GM12878 (cell line): ENCODE results near the gene THBS1. TPM values are rescaled to one million over a fixed set of nuclear protein-coding genes. Genes with fewer than 3 reads are reported as not detected.

Experiments used
- ATAC-seq: fragments of 200-7000 bp; cut with Tn5 transposase; 3 replicates; pipeline ENCODE4 v1.9.1; 2020; ENCODE audit warnings: mild to moderate bottlenecking, moderate library complexity
- BruUV-seq: library from RNA; stranded (reverse); fragments of 400-500 nt; replicated peaks from 2 replicates; lab custom pipeline; 2021; lab: Mats Ljungman, UMichigan
- CTCF ChIA-PET: fragments of 300-600 bp; sonication (Branson Sonifier 250); formaldehyde crosslinking; extraction: SDS; loops from one replicate; lab custom pipeline; 2021; ENCODE audit warnings: inconsistent platforms; lab: Yijun Ruan, JAX
- POLR2A ChIA-PET: fragments of 350-600 bp; formaldehyde crosslinking; extraction: SDS; loops from one replicate; lab custom pipeline; 2021; ENCODE audit warnings: inconsistent platforms; lab: Charles Lee
- RAD21 ChIA-PET: fragments of 300-600 bp; sonication (Branson Sonifier 250); formaldehyde crosslinking; loops from one replicate; lab custom pipeline; 2023; ENCODE audit warnings: antibody characterized with exemption; ENCODE audit not compliant: unreplicated experiment; lab: Charles Lee
- SMC1A ChIA-PET: fragments of 300-600 bp; sonication (Branson Sonifier 250); formaldehyde crosslinking; loops from one replicate; lab custom pipeline; 2023; ENCODE audit not compliant: unreplicated experiment, uncharacterized antibody; lab: Charles Lee
- DNase-seq: peaks from one replicate; pipeline ENCODE4 v3.0.0-alpha.2; 2011; ENCODE audit warnings: low read depth, low spot score
- FAIRE-seq: peaks from 3 replicates; lab custom pipeline; 2011; peaks lifted over from hg19 to GRCh38; lab: Jason Lieb, UNC
- H2AFZ ChIP-seq: 2 replicates; pipeline ENCODE4 v1.6.0; 2011; ENCODE audit warnings: low read depth, low read length, control low read depth; ENCODE audit not compliant: control insufficient read depth
- H3K27ac ChIP-seq: 2 replicates; pipeline ENCODE4 v1.5.1; 2011; ENCODE audit warnings: control low read depth; ENCODE audit not compliant: control insufficient read depth, insufficient read depth
- H3K27me3 ChIP-seq, 2 experiments: replicated peaks in 1 of 2; 2 replicates each; pipeline versions ENCODE4 v1.6.0 to v1.6.1; 2011; ENCODE audit warnings: low read length in 1 of 2; ENCODE audit not compliant: control insufficient read depth in 2 of 2, insufficient read depth in 2 of 2
- H3K36me3 ChIP-seq, 2 experiments: 2 replicates each; pipeline ENCODE4 v1.5.1; 2011; ENCODE audit warnings: low read length in 1 of 2; ENCODE audit not compliant: control insufficient read depth in 2 of 2, insufficient read depth in 2 of 2
- H3K4me1 ChIP-seq: 2 replicates; pipeline ENCODE4 v1.6.1; 2011; ENCODE audit warnings: mild to moderate bottlenecking, low read length, moderate library complexity, mixed read lengths; ENCODE audit not compliant: control insufficient read depth, insufficient read depth
- H3K4me2 ChIP-seq: 2 replicates; pipeline ENCODE4 v1.6.0; 2011; ENCODE audit warnings: control low read depth; ENCODE audit not compliant: control insufficient read depth, insufficient read depth
- H3K4me3 ChIP-seq: fragments of 200-600 bp; sonication (generic); 2 replicates; pipeline ENCODE4 v1.5.1; 2016
- H3K79me2 ChIP-seq: 2 replicates; pipeline ENCODE4 v1.6.0; 2011; ENCODE audit warnings: low read length; ENCODE audit not compliant: control insufficient read depth, insufficient read depth
- H3K9ac ChIP-seq: 2 replicates; pipeline ENCODE4 v1.8.0; 2011; ENCODE audit warnings: low read length, control low read depth, mixed read lengths; ENCODE audit not compliant: control insufficient read depth, insufficient read depth
- H3K9me3 ChIP-seq: replicated peaks from 3 replicates; pipeline ENCODE4 v1.5.1; 2011; ENCODE audit warnings: mild to moderate bottlenecking, low read length; ENCODE audit not compliant: control insufficient read depth, insufficient read depth
- H4K20me1 ChIP-seq: 2 replicates; pipeline ENCODE4 v1.6.0; 2011; ENCODE audit not compliant: control insufficient read depth, insufficient read depth
- CREM ChIP-seq: IDR thresholded peaks from 2 replicates; pipeline ENCODE4 v1.6.1; 2014; ENCODE audit warnings: antibody characterized with exemption, low read depth
- DPF2 ChIP-seq: fragments of 450-650 bp; IDR thresholded peaks from 2 replicates; pipeline ENCODE4 v1.6.1; 2017; ENCODE audit warnings: mild to moderate bottlenecking
- GABPA ChIP-seq: IDR thresholded peaks from 2 replicates; pipeline ENCODE4 v1.6.1; 2014; ENCODE audit warnings: antibody characterized with exemption, low read depth, mild to moderate bottlenecking, inconsistent platforms
- PML ChIP-seq: IDR thresholded peaks from 2 replicates; pipeline ENCODE4 v1.6.1; 2012; ENCODE audit warnings: low read length, inconsistent platforms
- POLR2A ChIP-seq: IDR thresholded peaks from 2 replicates; pipeline ENCODE4 v1.6.1; 2011; ENCODE audit warnings: low read depth, mild to moderate bottlenecking, low read length
- RAD51 ChIP-seq: fragments of 450-650 bp; IDR thresholded peaks from 2 replicates; pipeline ENCODE4 v1.6.1; 2016; ENCODE audit warnings: moderate library complexity, mild to moderate bottlenecking, inconsistent platforms
- SIN3A ChIP-seq: IDR thresholded peaks from 2 replicates; pipeline ENCODE4 v1.6.1; 2012; ENCODE audit warnings: low read depth, low read length, improper control_type of control experiment
- SMAD1 ChIP-seq: fragments of 450-650 bp; IDR thresholded peaks from 2 replicates; pipeline ENCODE4 v1.6.1; 2018; ENCODE audit warnings: mild to moderate bottlenecking, low read depth; ENCODE audit not compliant: partially characterized antibody
- SREBF1 ChIP-seq: IDR thresholded peaks from 2 replicates; pipeline ENCODE4 v1.6.1; 2012; ENCODE audit warnings: mild to moderate bottlenecking, low read length
- WGBS: methylation state at CpG from one replicate; pipeline ENCODE4 v1.1.6; 2016; ENCODE audit warnings: low lambda C conversion rate; ENCODE audit not compliant: insufficient replicate concordance, insufficient coverage; ENCODE audit errors: missing lambda C conversion rate; 5-methylcytosine and 5-hydroxymethylcytosine counted together
- in situ Hi-C: fragments of 300-500 bp; cut with MboI; formaldehyde crosslinking; loops from 9 replicates; pipeline ENCODE4 v1.14.3; 2018; ENCODE audit warnings: mixed read lengths
- intact Hi-C: fragments of 100-400 bp; cut with micrococcal nuclease; formaldehyde crosslinking; loops from one replicate; pipeline ENCODE4 v1.14.2; 2022; ENCODE audit not compliant: unreplicated experiment
- polyA plus RNA-seq, 11 experiments: library from polyadenylated mRNA; depleted of rRNA in 4 of 11; unstranded in 6 of 11; stranded (reverse) in 5 of 11; fragments of >200 nt; fragmentation: Nextera tagmentation in 4 of 11; fragmentation: Illumina TruSeq in 1 of 11; extraction: Ambion mirVana in 4 of 11; extraction: Trizol in 1 of 11; gene quantifications; 1 replicate in 1 of 11; 2 replicates in 10 of 11; pipeline versions ENCODE4 v1.2.1 to v1.2.3, GENCODE V29; 2011 to 2016; ENCODE audit warnings: inconsistent platforms in 2 of 11, missing spikeins in 2 of 11, low read depth in 1 of 11
- total RNA-seq, 4 experiments: library from RNA; depleted of rRNA in 3 of 4; stranded (reverse); fragments of >200 nt in 3 of 4; fragmentation: Illumina TruSeq in 1 of 4; extraction: Trizol in 1 of 4; gene quantifications; 2 replicates each; pipeline versions ENCODE4 v1.2.1 to v1.2.3, GENCODE V29; 2013 to 2021
- TF ChIP-seq, protein P1 (sequence below): IDR thresholded peaks from 2 replicates; pipeline ENCODE4 v1.6.1; 2012; ENCODE audit warnings: low read depth, low read length, improper control_type of control experiment
- TF ChIP-seq, protein P2 (sequence below): fragments of 450-650 bp; IDR thresholded peaks from 2 replicates; pipeline ENCODE4 v1.6.1; 2017; ENCODE audit warnings: antibody characterized with exemption, mild to moderate bottlenecking, moderate library complexity
- TF ChIP-seq, protein P3 (sequence below): fragments of 450-650 bp; IDR thresholded peaks from 2 replicates; pipeline ENCODE4 v1.6.1; 2017; ENCODE audit warnings: borderline replicate concordance
- TF ChIP-seq, protein P4 (sequence below): fragments of 150-350 bp; IDR thresholded peaks from 2 replicates; pipeline ENCODE4 v1.6.1; 2016; ENCODE audit warnings: low read depth, low read length

THBS1 gene
- total and polyA plus RNA-seq, 10 of the 15 experiments (the other 5 are each of a cell fraction or from before 2014, with no cell fraction given), result under 0.01 to 1.5 (median 0.23) TPM; not detected in 3

DNA sequence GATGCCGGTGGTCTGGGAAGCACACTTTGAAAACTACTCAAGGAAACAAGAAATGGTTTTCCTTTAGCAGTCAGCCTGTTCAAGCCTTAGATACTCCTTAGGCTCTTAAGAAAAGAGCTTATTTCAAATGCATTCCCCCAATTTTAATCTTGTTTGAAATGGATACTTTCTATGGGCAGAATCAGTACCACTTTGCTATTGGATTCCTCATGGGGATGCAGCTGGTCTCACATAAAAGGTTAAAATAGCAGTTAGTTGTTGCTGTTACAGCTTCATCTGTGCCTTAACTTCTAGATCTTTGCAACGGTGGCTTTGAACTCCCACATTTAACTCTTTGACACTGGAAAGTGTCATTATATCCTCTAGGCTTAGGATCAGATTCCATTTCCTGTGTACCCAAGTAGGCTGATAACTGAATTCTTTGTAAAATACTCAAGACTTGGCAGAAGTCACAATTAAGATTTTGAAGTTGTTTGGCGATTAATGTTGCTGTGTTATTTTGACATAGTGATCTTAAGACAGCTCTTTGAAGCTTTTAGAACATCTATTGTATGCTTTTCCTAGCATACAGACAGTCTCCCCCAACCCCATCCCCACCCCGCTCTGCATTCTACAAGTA, 2.2 kb downstream of the THBS1 start:
- ATAC-seq, result no peak
- Histone ChIP-seq H3K9me3 (no peaks in the 10 kb centered on the region; the same call in 2 of the 3 replicates), H3K9ac (no peak overlapping the region), H2AFZ (no peak overlapping the region), H4K20me1 (no peaks in the 10 kb centered on the region), H3K4me1 (no peaks in the 10 kb centered on the region), H3K79me2 (no peaks in the 10 kb centered on the region), H3K36me3 (no peaks in the 10 kb centered on the region), H3K4me3 (no peak overlapping the region), H3K27ac (no peak overlapping the region), H3K4me2 (no peak overlapping the region), H3K27me3 (peaks cover 4 to 5% of the 10 kb centered on the region in 2 experiments)
- no peak for DNase-seq
- ChIA-PET CTCF (interaction anchor here (0.6 to 8.5 kb wide), 11 partner anchors 11 to 457 kb away, joined by 3 to 68 read pairs (median 3); no protein-coding TSS in a partner anchor), RAD21 (interaction anchor here (0.6 to 1.4 kb wide), 5 partner anchors 63 to 424 kb away, joined by 3 to 8 read pairs (median 3); no protein-coding TSS in a partner anchor), POLR2A (no interaction called here), SMC1A (interaction anchor here (0.8 to 3.5 kb wide), 3 partner anchors 40 to 174 kb away, joined by 3 to 34 read pairs (median 4); no protein-coding TSS in a partner anchor)
- BruUV-seq, result no TSS peak
- WGBS, result 29% methylated on average over 4 of the region's 4 CpGs
- intact Hi-C loops (loop anchor here (1.0 to 5.0 kb wide), 3 partner anchors 104 to 871 kb away; no protein-coding TSS in a partner anchor), in situ Hi-C loops (loop anchor here (5.0 to 25.0 kb wide), 3 partner anchors 456 to 876 kb away; no protein-coding TSS in a partner anchor)
- FAIRE-seq, result peak; percentile 13
- no peak for TF ChIP-seq DPF2
- no peak for TF ChIP-seq POLR2A
- TF ChIP-seq, protein P1, sequence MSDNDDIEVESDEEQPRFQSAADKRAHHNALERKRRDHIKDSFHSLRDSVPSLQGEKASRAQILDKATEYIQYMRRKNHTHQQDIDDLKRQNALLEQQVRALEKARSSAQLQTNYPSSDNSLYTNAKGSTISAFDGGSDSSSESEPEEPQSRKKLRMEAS, result no peak
- TF ChIP-seq, protein P2, sequence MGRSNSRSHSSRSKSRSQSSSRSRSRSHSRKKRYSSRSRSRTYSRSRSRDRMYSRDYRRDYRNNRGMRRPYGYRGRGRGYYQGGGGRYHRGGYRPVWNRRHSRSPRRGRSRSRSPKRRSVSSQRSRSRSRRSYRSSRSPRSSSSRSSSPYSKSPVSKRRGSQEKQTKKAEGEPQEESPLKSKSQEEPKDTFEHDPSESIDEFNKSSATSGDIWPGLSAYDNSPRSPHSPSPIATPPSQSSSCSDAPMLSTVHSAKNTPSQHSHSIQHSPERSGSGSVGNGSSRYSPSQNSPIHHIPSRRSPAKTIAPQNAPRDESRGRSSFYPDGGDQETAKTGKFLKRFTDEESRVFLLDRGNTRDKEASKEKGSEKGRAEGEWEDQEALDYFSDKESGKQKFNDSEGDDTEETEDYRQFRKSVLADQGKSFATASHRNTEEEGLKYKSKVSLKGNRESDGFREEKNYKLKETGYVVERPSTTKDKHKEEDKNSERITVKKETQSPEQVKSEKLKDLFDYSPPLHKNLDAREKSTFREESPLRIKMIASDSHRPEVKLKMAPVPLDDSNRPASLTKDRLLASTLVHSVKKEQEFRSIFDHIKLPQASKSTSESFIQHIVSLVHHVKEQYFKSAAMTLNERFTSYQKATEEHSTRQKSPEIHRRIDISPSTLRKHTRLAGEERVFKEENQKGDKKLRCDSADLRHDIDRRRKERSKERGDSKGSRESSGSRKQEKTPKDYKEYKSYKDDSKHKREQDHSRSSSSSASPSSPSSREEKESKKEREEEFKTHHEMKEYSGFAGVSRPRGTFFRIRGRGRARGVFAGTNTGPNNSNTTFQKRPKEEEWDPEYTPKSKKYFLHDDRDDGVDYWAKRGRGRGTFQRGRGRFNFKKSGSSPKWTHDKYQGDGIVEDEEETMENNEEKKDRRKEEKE, result no peak
- TF ChIP-seq CREM, result no peak
- TF ChIP-seq, protein P3, sequence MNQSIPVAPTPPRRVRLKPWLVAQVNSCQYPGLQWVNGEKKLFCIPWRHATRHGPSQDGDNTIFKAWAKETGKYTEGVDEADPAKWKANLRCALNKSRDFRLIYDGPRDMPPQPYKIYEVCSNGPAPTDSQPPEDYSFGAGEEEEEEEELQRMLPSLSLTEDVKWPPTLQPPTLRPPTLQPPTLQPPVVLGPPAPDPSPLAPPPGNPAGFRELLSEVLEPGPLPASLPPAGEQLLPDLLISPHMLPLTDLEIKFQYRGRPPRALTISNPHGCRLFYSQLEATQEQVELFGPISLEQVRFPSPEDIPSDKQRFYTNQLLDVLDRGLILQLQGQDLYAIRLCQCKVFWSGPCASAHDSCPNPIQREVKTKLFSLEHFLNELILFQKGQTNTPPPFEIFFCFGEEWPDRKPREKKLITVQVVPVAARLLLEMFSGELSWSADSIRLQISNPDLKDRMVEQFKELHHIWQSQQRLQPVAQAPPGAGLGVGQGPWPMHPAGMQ, result no peak
- TF ChIP-seq GABPA, result no peak
- no peak for TF ChIP-seq PML
- no peak for TF ChIP-seq SIN3A
- TF ChIP-seq SREBF1, result no peak
- no peak for TF ChIP-seq RAD51
- TF ChIP-seq, protein P4, sequence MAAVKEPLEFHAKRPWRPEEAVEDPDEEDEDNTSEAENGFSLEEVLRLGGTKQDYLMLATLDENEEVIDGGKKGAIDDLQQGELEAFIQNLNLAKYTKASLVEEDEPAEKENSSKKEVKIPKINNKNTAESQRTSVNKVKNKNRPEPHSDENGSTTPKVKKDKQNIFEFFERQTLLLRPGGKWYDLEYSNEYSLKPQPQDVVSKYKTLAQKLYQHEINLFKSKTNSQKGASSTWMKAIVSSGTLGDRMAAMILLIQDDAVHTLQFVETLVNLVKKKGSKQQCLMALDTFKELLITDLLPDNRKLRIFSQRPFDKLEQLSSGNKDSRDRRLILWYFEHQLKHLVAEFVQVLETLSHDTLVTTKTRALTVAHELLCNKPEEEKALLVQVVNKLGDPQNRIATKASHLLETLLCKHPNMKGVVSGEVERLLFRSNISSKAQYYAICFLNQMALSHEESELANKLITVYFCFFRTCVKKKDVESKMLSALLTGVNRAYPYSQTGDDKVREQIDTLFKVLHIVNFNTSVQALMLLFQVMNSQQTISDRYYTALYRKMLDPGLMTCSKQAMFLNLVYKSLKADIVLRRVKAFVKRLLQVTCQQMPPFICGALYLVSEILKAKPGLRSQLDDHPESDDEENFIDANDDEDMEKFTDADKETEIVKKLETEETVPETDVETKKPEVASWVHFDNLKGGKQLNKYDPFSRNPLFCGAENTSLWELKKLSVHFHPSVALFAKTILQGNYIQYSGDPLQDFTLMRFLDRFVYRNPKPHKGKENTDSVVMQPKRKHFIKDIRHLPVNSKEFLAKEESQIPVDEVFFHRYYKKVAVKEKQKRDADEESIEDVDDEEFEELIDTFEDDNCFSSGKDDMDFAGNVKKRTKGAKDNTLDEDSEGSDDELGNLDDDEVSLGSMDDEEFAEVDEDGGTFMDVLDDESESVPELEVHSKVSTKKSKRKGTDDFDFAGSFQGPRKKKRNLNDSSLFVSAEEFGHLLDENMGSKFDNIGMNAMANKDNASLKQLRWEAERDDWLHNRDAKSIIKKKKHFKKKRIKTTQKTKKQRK, result no peak
- TF ChIP-seq SMAD1, result no peak
